IMR-90 (cell line): ENCODE measurements around the gene MGLL. TPM values are rescaled to one million over a fixed set of nuclear protein-coding genes. Genes with fewer than 3 reads are reported as not detected.

Experiments
- ATAC-seq: fragments of 200-7000 bp; cut with Tn5 transposase; 2 replicates; pipeline ENCODE4 v1.9.1; 2020; ENCODE audit warnings: low read depth, mild to moderate bottlenecking, moderate library complexity
- BruUV-seq: library from RNA; stranded (reverse); fragments of 400-500 nt; replicated peaks from 2 replicates; lab custom pipeline; 2021; lab: Mats Ljungman, UMichigan
- CTCF ChIA-PET: fragments of 300-600 bp; formaldehyde crosslinking; extraction: SDS; loops from one replicate; lab custom pipeline; 2021; ENCODE audit warnings: antibody characterized with exemption; lab: Yijun Ruan, JAX
- POLR2A ChIA-PET: fragments of 300-600 bp; sonication (Branson Sonifier 250); formaldehyde crosslinking; loops from one replicate; lab custom pipeline; 2022; ENCODE audit warnings: antibody characterized with exemption; ENCODE audit not compliant: unreplicated experiment; lab: Charles Lee
- DNase-seq: peaks from one replicate; pipeline ENCODE4 v3.0.0; 2013
- H2AFZ ChIP-seq: replicated peaks from 2 replicates; pipeline ENCODE3; 2013; ENCODE audit warnings: low read length, mild to moderate bottlenecking; ENCODE audit not compliant: poor library complexity
- H2AK5ac ChIP-seq: 2 replicates; pipeline ENCODE4 v1.6.1; 2013; ENCODE audit warnings: low read depth, low read length, inconsistent platforms
- H2AK9ac ChIP-seq: replicated peaks from 2 replicates; pipeline ENCODE3; 2013; ENCODE audit warnings: mild to moderate bottlenecking, low read depth, low read length, moderate library complexity; ENCODE audit not compliant: poor library complexity
- H2BK120ac ChIP-seq: 2 replicates; pipeline ENCODE4 v1.6.1; 2013; ENCODE audit warnings: low read depth, low read length, inconsistent platforms
- H2BK15ac ChIP-seq: 3 replicates; pipeline ENCODE4 v1.6.1; 2013; ENCODE audit warnings: low read depth, low read length, inconsistent platforms
- H2BK20ac ChIP-seq: 2 replicates; pipeline ENCODE4 v1.6.1; 2013; ENCODE audit warnings: low read depth, mild to moderate bottlenecking, inconsistent platforms, low read length, moderate library complexity
- H2BK5ac ChIP-seq: 2 replicates; pipeline ENCODE4 v1.6.1; 2013; ENCODE audit warnings: mild to moderate bottlenecking, low read depth, low read length, inconsistent platforms; ENCODE audit not compliant: poor library complexity, severe bottlenecking
- H3K14ac ChIP-seq: replicated peaks from 2 replicates; pipeline ENCODE4 v1.6.1; 2013; ENCODE audit warnings: low read depth, low read length, inconsistent platforms
- H3K18ac ChIP-seq: 2 replicates; pipeline ENCODE4 v1.6.1; 2013; ENCODE audit warnings: low read depth, low read length, control low read depth
- H3K23ac ChIP-seq: 2 replicates; pipeline ENCODE4 v1.6.1; 2013; ENCODE audit warnings: low read depth, low read length, inconsistent platforms
- H3K27ac ChIP-seq: 2 replicates; pipeline ENCODE4 v1.5.1; 2013; ENCODE audit warnings: mild to moderate bottlenecking, control low read depth, low read length; ENCODE audit not compliant: insufficient read depth
- H3K27me3 ChIP-seq: 2 replicates; pipeline ENCODE4 v1.6.1; 2013; ENCODE audit warnings: low read length; ENCODE audit not compliant: control insufficient read depth, insufficient read depth
- H3K36me3 ChIP-seq: 2 replicates; pipeline ENCODE4 v1.6.1; 2013; ENCODE audit warnings: low read length, mixed read lengths; ENCODE audit not compliant: control insufficient read depth, insufficient read depth
- H3K4ac ChIP-seq: 2 replicates; pipeline ENCODE4 v1.6.1; 2013; ENCODE audit warnings: low read depth, low read length, inconsistent platforms
- H3K4me1 ChIP-seq: 2 replicates; pipeline ENCODE4 v1.6.1; 2013; ENCODE audit warnings: low read length, mixed read lengths; ENCODE audit not compliant: control insufficient read depth, insufficient read depth
- H3K4me2 ChIP-seq: 2 replicates; pipeline ENCODE4 v1.6.1; 2013; ENCODE audit warnings: low read depth, mild to moderate bottlenecking, control low read depth, low read length, moderate library complexity
- H3K4me3 ChIP-seq: 2 replicates; pipeline ENCODE4 v1.5.1; 2013; ENCODE audit warnings: low read depth, mild to moderate bottlenecking, control low read depth, low read length, moderate library complexity; ENCODE audit not compliant: insufficient read depth
- H3K56ac ChIP-seq: 2 replicates; pipeline ENCODE4 v1.6.1; 2013; ENCODE audit warnings: low read length, inconsistent platforms; ENCODE audit not compliant: insufficient read depth; ENCODE audit errors: extremely low read depth
- H3K79me1 ChIP-seq, 2 experiments: 2 replicates each; pipeline ENCODE4 v1.6.1; 2013; ENCODE audit warnings: low read length in 2 of 2, inconsistent platforms in 1 of 2, low read depth in 1 of 2
- H3K9ac ChIP-seq: 2 replicates; pipeline ENCODE4 v1.6.1; 2013; ENCODE audit warnings: low read depth, low read length, control low read depth
- H3K9me1 ChIP-seq: 2 replicates; pipeline ENCODE4 v1.6.1; 2013; ENCODE audit warnings: low read length, inconsistent platforms; ENCODE audit not compliant: insufficient read depth
- H3K9me3 ChIP-seq: 2 replicates; pipeline ENCODE4 v1.6.1; 2013; ENCODE audit warnings: low read length; ENCODE audit not compliant: control insufficient read depth, insufficient read depth
- H4K20me1 ChIP-seq: 2 replicates; pipeline ENCODE4 v1.6.1; 2013; ENCODE audit warnings: low read length, inconsistent platforms; ENCODE audit not compliant: insufficient read depth
- H4K5ac ChIP-seq: 2 replicates; pipeline ENCODE4 v1.6.1; 2013; ENCODE audit warnings: mild to moderate bottlenecking, low read depth, low read length, control low read depth
- H4K8ac ChIP-seq, 2 experiments: 2 replicates each; pipeline ENCODE4 v1.6.1; 2013; ENCODE audit warnings: low read depth in 2 of 2, low read length in 2 of 2, control low read depth in 1 of 2, inconsistent platforms in 1 of 2
- H4K91ac ChIP-seq: 2 replicates; pipeline ENCODE4 v1.6.1; 2013; ENCODE audit warnings: low read depth, low read length, inconsistent platforms; ENCODE audit not compliant: insufficient read depth
- BHLHE40 ChIP-seq: fragments of 150-350 bp; IDR thresholded peaks from 2 replicates; pipeline ENCODE4 v1.6.1; 2016; ENCODE audit warnings: mild to moderate bottlenecking, low read depth, low read length
- CHD1 ChIP-seq: IDR thresholded peaks from 2 replicates; pipeline ENCODE4 v1.6.1; 2012; ENCODE audit warnings: low read depth, low read length, improper control_type of control experiment
- FOS ChIP-seq: fragments of 150-350 bp; IDR thresholded peaks from 2 replicates; pipeline ENCODE4 v1.6.1; 2016; ENCODE audit warnings: low read depth, low read length
- MAZ ChIP-seq: IDR thresholded peaks from 2 replicates; pipeline ENCODE4 v1.6.1; 2012; ENCODE audit warnings: low read depth, mild to moderate bottlenecking, low read length, improper control_type of control experiment, moderate library complexity, borderline replicate concordance
- NFE2L2 ChIP-seq: fragments of 150-350 bp; IDR thresholded peaks from 2 replicates; pipeline ENCODE4 v1.6.1; 2016; ENCODE audit warnings: low read depth, mild to moderate bottlenecking, low read length
- POLR2A ChIP-seq: IDR thresholded peaks from 2 replicates; pipeline ENCODE4 v1.6.1; 2012; ENCODE audit warnings: mild to moderate bottlenecking, low read depth, low read length
- RAD21 ChIP-seq: IDR thresholded peaks from 2 replicates; pipeline ENCODE4 v1.6.1; 2012; ENCODE audit warnings: low read length, improper control_type of control experiment
- SMC3 ChIP-seq: fragments of 150-350 bp; IDR thresholded peaks from 2 replicates; pipeline ENCODE4 v1.6.1; 2016; ENCODE audit warnings: low read depth, mild to moderate bottlenecking, antibody characterized with exemption, low read length, moderate library complexity
- WGBS, 2 experiments: methylation state at CpG; one replicate each; pipeline versions ENCODE4 v1.1.5 to v1.1.7; 2013; ENCODE audit warnings: missing lambda C conversion rate in 2 of 2; ENCODE audit not compliant: insufficient read length in 1 of 2; ENCODE audit errors: extremely low coverage in 2 of 2; 5-methylcytosine and 5-hydroxymethylcytosine counted together
- dilution Hi-C: fragments of 300-500 bp; cut with HindIII; formaldehyde crosslinking; loops from one replicate; pipeline ENCODE4 v1.14.3; 2018; ENCODE audit warnings: low sequenced_read_pairs; ENCODE audit not compliant: unreplicated experiment
- in situ Hi-C: fragments of 300-500 bp; cut with MboI; formaldehyde crosslinking; loops from 3 replicates; pipeline ENCODE4 v1.14.3; 2019; ENCODE audit warnings: low sequenced_read_pairs, inconsistent platforms, mixed read lengths
- intact Hi-C: fragments of 100-400 bp; cut with micrococcal nuclease; formaldehyde crosslinking; loops from 2 replicates; pipeline ENCODE4 v1.10.0; 2022
- polyA plus RNA-seq, 3 experiments: library from polyadenylated mRNA; depleted of rRNA; stranded (reverse); fragments of >200 nt; gene quantifications; 2 replicates each; pipeline ENCODE4 v1.2.3, GENCODE V29; 2012; ENCODE audit warnings: low replicate concordance in 1 of 3
- total RNA-seq: library from RNA; depleted of rRNA; stranded (reverse); fragments of >200 nt; gene quantifications from 2 replicates; pipeline ENCODE4 v1.2.3, GENCODE V29; 2012
- TF ChIP-seq, protein P1 (sequence below): conservative IDR thresholded peaks from 2 replicates; pipeline ENCODE4 v1.5.1; 2012; ENCODE audit warnings: mild to moderate bottlenecking, low read depth, low read length, improper control_type of control experiment

MGLL gene
- total and polyA plus RNA-seq, 2 of the 4 experiments (the other 2 are of a cell fraction): 23.7 to 60.6 TPM

DNA sequence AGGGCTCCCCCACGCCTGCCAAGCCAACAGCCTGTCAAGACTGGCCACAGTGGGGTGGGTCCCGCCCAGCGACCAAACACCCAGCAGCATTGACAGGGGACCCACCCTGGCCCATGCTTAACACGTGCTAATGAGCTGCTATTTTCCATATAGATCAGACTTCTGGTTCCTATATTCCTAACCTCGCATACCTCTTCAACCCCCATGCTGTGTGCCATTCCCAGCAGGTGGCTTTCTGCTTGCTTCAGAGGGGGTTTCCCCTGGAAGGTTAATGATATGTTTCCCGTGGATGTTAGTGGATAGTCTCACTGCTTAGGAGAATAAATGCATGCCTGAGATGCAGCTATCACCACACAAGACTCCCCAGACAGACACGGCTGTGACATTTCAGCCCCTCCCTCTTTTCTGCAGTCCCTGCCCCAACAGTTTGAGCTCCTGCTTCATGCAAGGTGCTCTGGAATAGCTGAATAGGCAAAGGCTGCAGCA is 37.9 kb upstream of the MGLL start:
- Histone ChIP-seq H2BK5ac (no peak overlapping the region), H3K4me1 (no peaks in the 10 kb centered on the region), H2BK20ac (no peak overlapping the region), H4K20me1 (no peaks in the 10 kb centered on the region), H4K91ac (no peak overlapping the region), H3K56ac (no peak overlapping the region), H3K4me2 (no peak overlapping the region), H3K9me3 (no peaks in the 10 kb centered on the region), H3K14ac (no peak overlapping the region), H2BK120ac (no peak overlapping the region), H3K36me3 (no peaks in the 10 kb centered on the region), H4K8ac (no peak overlapping the region), H3K27ac (no peak overlapping the region), H2AK9ac (no peak overlapping the region), H3K9me1 (no peaks in the 10 kb centered on the region), H3K4me3 (no peak overlapping the region), H2AFZ (no peak overlapping the region), H3K23ac (no peak overlapping the region), H3K4ac (no peak overlapping the region), H3K9ac (no peak overlapping the region), H2AK5ac (no peak overlapping the region), H3K79me1 (no peaks in the 10 kb centered on the region), H3K18ac (no peak overlapping the region), H2BK15ac (no peak overlapping the region), H4K5ac (no peak overlapping the region), H3K27me3 (peaks cover 24% of the 10 kb centered on the region)
- ChIA-PET CTCF (no interaction called here), POLR2A (no interaction called here)
- TF ChIP-seq, protein P1, sequence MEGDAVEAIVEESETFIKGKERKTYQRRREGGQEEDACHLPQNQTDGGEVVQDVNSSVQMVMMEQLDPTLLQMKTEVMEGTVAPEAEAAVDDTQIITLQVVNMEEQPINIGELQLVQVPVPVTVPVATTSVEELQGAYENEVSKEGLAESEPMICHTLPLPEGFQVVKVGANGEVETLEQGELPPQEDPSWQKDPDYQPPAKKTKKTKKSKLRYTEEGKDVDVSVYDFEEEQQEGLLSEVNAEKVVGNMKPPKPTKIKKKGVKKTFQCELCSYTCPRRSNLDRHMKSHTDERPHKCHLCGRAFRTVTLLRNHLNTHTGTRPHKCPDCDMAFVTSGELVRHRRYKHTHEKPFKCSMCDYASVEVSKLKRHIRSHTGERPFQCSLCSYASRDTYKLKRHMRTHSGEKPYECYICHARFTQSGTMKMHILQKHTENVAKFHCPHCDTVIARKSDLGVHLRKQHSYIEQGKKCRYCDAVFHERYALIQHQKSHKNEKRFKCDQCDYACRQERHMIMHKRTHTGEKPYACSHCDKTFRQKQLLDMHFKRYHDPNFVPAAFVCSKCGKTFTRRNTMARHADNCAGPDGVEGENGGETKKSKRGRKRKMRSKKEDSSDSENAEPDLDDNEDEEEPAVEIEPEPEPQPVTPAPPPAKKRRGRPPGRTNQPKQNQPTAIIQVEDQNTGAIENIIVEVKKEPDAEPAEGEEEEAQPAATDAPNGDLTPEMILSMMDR: no peak
- no peak for TF ChIP-seq BHLHE40
- no peak for TF ChIP-seq SMC3
- no peak for TF ChIP-seq FOS
- no peak for TF ChIP-seq CHD1
- no peak for TF ChIP-seq NFE2L2
- no peak for TF ChIP-seq MAZ
- no peak for TF ChIP-seq RAD21
- no peak for TF ChIP-seq POLR2A
- DNase-seq (no peak), ATAC-seq (no peak)
- dilution Hi-C loops: no loop called here
- 19% methylated on average over 3 of the region's 7 CpGs; no CpG with 5 or more reads in 1 of the 2 experiments for WGBS, 2 experiments
- in situ Hi-C loops: no loop called here
- no TSS peak for BruUV-seq
- intact Hi-C loops: no loop called here
